ENCODE measurements around the gene KCNJ12.

The KCNJ12 gene

GRCh38 chr17:21363776-21364642, 12.1 kb upstream of the KCNJ12 start:
- DNase-seq = no peak
- no peaks in the 10 kb centered on the region for H3K36me3 ChIP-seq (ENCODE audit: control insufficient read depth, insufficient read depth, low read length)
- H3K4me1 ChIP-seq (ENCODE audit: control insufficient read depth, insufficient read depth, low read length, poor library complexity, severe bottlenecking) = no peaks in the 10 kb centered on the region
- no peaks in the 10 kb centered on the region for H3K27me3 ChIP-seq (replicated peaks; ENCODE audit: control insufficient read depth, insufficient read depth, low read length, poor library complexity, severe bottlenecking)
- no peak overlapping the region for H3K4me3 ChIP-seq (ENCODE audit: insufficient read depth, low read depth, low read length, poor library complexity, severe bottlenecking)
- no peak overlapping the region for H3K27ac ChIP-seq (ENCODE audit: insufficient read depth, low read length, poor library complexity, severe bottlenecking)
- H3K9me3 ChIP-seq (ENCODE audit: control insufficient read depth, low read length) = no peaks in the 10 kb centered on the region

- no peak overlapping the region for H3K27ac ChIP-seq (ENCODE audit: insufficient read depth, low read length, poor library complexity, severe bottlenecking)
- no peaks in the 10 kb centered on the region for H3K9me3 ChIP-seq (ENCODE audit: control insufficient read depth, low read length)
- DNase-seq = no peak
Observed at GRCh38 chr17:21365016-21365415, 11.1 kb upstream of the KCNJ12 start.

GRCh38 chr17:21368545-21369246, 7.5 kb upstream of the KCNJ12 start:
- Histone ChIP-seq H3K9me3 (ENCODE audit: control insufficient read depth, low read length) (no peaks in the 10 kb centered on the region), H3K36me3 (ENCODE audit: control insufficient read depth, insufficient read depth, low read length) (no peaks in the 10 kb centered on the region), H3K27me3 (replicated peaks; ENCODE audit: control insufficient read depth, insufficient read depth, low read length, poor library complexity, severe bottlenecking) (no peaks in the 10 kb centered on the region), H3K4me1 (ENCODE audit: control insufficient read depth, insufficient read depth, low read length, poor library complexity, severe bottlenecking) (no peaks in the 10 kb centered on the region), H3K4me3 (ENCODE audit: insufficient read depth, low read depth, low read length, poor library complexity, severe bottlenecking) (no peak overlapping the region), H3K27ac (ENCODE audit: insufficient read depth, low read length, poor library complexity, severe bottlenecking) (no peak overlapping the region)
- DNase-seq = no peak

More at GRCh38 chr17:21365016-21365415, 11.1 kb upstream of the KCNJ12 start:
- Histone ChIP-seq H3K4me1 (ENCODE audit: control insufficient read depth, insufficient read depth, low read length, poor library complexity, severe bottlenecking) (no peaks in the 10 kb centered on the region), H3K4me3 (ENCODE audit: insufficient read depth, low read depth, low read length, poor library complexity, severe bottlenecking) (no peak overlapping the region), H3K36me3 (ENCODE audit: control insufficient read depth, insufficient read depth, low read length) (no peaks in the 10 kb centered on the region), H3K27me3 (replicated peaks; ENCODE audit: control insufficient read depth, insufficient read depth, low read length, poor library complexity, severe bottlenecking) (no peaks in the 10 kb centered on the region)

GRCh38 chr17:21369395-21369794, 6.8 kb upstream of the KCNJ12 start:
- Histone ChIP-seq H3K4me3 (ENCODE audit: insufficient read depth, low read depth, low read length, poor library complexity, severe bottlenecking) (no peak overlapping the region), H3K27ac (ENCODE audit: insufficient read depth, low read length, poor library complexity, severe bottlenecking) (no peak overlapping the region), H3K4me1 (ENCODE audit: control insufficient read depth, insufficient read depth, low read length, poor library complexity, severe bottlenecking) (no peaks in the 10 kb centered on the region), H3K27me3 (replicated peaks; ENCODE audit: control insufficient read depth, insufficient read depth, low read length, poor library complexity, severe bottlenecking) (no peaks in the 10 kb centered on the region), H3K9me3 (ENCODE audit: control insufficient read depth, low read length) (no peaks in the 10 kb centered on the region), H3K36me3 (ENCODE audit: control insufficient read depth, insufficient read depth, low read length) (no peaks in the 10 kb centered on the region)
- no peak for DNase-seq

DNA sequence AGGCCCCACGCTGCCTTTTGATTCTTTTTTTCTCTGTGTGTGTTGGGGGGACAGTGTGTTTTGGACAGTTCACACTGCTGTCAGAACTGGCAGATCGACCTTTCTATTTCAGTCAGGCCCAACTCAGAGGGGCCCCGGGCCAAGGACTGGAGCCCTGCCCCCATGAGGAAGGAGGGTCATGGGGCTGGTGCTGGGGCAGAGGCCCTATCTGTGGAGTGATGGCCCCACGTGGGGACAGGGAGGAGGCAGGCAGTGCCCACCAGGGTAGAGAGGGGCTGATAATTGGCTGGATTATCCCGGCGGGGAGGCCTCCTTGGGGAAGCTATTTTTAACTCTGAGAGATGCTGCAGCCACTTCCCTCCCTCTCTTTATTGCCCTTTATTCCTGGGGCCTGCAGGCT, 5.7 kb upstream of the KCNJ12 start:
- Histone ChIP-seq H3K36me3 (ENCODE audit: control insufficient read depth, insufficient read depth, low read length) (no peaks in the 10 kb centered on the region), H3K4me1 (ENCODE audit: control insufficient read depth, insufficient read depth, low read length, poor library complexity, severe bottlenecking) (no peaks in the 10 kb centered on the region), H3K27me3 (replicated peaks; ENCODE audit: control insufficient read depth, insufficient read depth, low read length, poor library complexity, severe bottlenecking) (no peaks in the 10 kb centered on the region), H3K9me3 (ENCODE audit: control insufficient read depth, low read length) (no peaks in the 10 kb centered on the region), H3K4me3 (ENCODE audit: insufficient read depth, low read depth, low read length, poor library complexity, severe bottlenecking) (no peak overlapping the region), H3K27ac (ENCODE audit: insufficient read depth, low read length, poor library complexity, severe bottlenecking) (no peak overlapping the region)
- DNase-seq = no peak

DNA sequence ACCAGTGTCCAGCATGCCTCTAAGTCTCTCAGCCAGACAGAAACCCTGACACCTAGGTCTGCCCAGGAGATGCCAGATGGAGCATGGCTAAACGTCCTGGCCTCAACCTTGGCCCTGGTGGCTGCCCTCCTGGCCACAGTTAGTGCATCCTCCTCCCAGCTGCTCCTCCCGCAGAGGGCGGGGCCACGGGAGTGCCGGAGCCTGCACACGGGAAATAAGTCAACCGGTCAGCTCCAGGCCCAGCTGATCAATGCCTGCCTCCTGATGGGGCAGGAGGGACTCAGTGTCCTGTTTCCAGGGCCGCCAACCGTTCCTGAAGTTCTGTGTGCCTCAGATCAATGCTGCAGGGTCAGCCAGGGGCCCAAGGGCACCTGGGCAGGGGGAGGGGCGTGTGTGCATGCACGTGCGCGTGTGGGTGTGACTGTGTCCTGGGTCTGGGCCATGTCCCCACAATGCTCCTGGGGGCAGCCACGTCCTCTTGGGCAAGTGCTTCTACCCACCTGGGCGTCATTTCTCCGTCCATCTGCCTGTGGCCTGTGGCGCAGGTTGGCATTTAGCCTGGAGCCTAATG, 4.6 kb upstream of the KCNJ12 start:
- Histone ChIP-seq H3K27ac (ENCODE audit: insufficient read depth, low read length, poor library complexity, severe bottlenecking) (no peak overlapping the region), H3K27me3 (replicated peaks; ENCODE audit: control insufficient read depth, insufficient read depth, low read length, poor library complexity, severe bottlenecking) (no peaks in the 10 kb centered on the region)

GRCh38 chr17:21372256-21372954, 3.8 kb upstream of the KCNJ12 start:
- Histone ChIP-seq H3K27ac (ENCODE audit: insufficient read depth, low read length, poor library complexity, severe bottlenecking) (no peak overlapping the region), H3K4me3 (ENCODE audit: insufficient read depth, low read depth, low read length, poor library complexity, severe bottlenecking) (no peak overlapping the region), H3K4me1 (ENCODE audit: control insufficient read depth, insufficient read depth, low read length, poor library complexity, severe bottlenecking) (peaks cover 6% of the 10 kb centered on the region), H3K27me3 (replicated peaks; ENCODE audit: control insufficient read depth, insufficient read depth, low read length, poor library complexity, severe bottlenecking) (no peaks in the 10 kb centered on the region), H3K36me3 (ENCODE audit: control insufficient read depth, insufficient read depth, low read length) (no peaks in the 10 kb centered on the region), H3K9me3 (ENCODE audit: control insufficient read depth, low read length) (no peaks in the 10 kb centered on the region)
- no peak for DNase-seq

More for the DNA sequence above, 4.6 kb upstream of the KCNJ12 start:
- DNase-seq = no peak
- H3K36me3 ChIP-seq (ENCODE audit: control insufficient read depth, insufficient read depth, low read length) = no peaks in the 10 kb centered on the region
- H3K4me3 ChIP-seq (ENCODE audit: insufficient read depth, low read depth, low read length, poor library complexity, severe bottlenecking) = no peak overlapping the region
- no peaks in the 10 kb centered on the region for H3K9me3 ChIP-seq (ENCODE audit: control insufficient read depth, low read length)
- H3K4me1 ChIP-seq (ENCODE audit: control insufficient read depth, insufficient read depth, low read length, poor library complexity, severe bottlenecking) = no peaks in the 10 kb centered on the region

DNA sequence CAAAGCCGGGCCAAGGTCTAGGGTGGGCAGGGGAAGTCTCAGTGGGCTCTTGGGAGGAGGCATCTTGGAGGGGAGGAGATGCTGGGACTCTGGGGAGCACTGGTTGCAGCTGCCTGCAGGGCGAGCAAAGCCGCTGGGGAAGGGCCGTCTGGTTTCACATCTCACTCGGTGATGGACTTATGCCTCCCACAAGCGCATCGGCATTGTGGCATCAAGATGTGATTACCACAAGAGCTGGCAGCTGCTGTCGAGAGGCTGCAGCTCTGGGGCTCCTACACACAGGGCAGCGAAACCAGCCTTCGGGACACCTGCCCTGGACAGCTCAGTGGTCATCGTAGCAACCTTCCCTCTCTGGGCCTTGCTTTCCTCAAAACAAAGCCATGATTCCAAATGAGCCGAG, 3.1 kb upstream of the KCNJ12 start:
- Histone ChIP-seq H3K4me1 (ENCODE audit: control insufficient read depth, insufficient read depth, low read length, poor library complexity, severe bottlenecking) (peaks cover 10% of the 10 kb centered on the region), H3K27me3 (replicated peaks; ENCODE audit: control insufficient read depth, insufficient read depth, low read length, poor library complexity, severe bottlenecking) (no peaks in the 10 kb centered on the region)
- no peak for DNase-seq

DNA sequence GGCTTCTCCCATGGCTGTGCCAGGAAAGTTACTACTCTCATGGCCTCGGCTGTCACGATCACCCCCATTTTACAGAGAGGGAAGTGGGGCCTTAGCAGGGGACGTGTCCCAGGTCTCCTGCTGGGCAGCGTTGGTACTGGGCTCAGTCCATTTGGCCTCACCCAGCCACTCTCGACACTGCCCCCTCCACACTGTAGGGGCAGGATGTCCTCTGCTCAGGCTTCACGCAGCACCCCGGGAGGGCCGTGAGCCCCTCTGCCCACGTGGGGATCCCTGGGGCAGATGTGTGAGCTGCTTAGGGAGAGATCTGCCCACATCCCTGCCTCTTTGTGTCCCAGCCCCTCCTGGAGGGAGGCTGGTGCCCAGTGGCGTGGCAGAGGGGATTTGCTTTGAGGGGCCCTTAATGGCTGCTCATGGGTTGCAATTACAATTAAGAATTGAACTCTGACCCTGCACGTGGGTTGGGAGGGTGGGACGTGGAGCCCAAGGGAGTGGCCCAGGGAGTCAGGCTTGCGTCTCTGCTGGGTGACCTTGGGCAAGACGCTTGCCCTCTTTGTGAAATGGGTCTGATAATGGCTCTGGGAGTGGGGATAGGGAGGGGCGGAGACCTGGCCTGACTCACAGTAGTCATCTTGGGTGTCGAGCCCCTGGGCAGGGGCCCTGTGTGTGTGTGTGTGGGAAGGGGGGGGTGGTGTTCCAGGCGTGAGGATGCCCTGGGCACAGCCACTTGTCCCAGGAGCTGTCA, 2.3 kb upstream of the KCNJ12 start:
- Histone ChIP-seq H3K9me3 (ENCODE audit: control insufficient read depth, low read length) (no peaks in the 10 kb centered on the region), H3K36me3 (ENCODE audit: control insufficient read depth, insufficient read depth, low read length) (no peaks in the 10 kb centered on the region), H3K4me1 (ENCODE audit: control insufficient read depth, insufficient read depth, low read length, poor library complexity, severe bottlenecking) (peaks cover 11% of the 10 kb centered on the region), H3K27me3 (replicated peaks; ENCODE audit: control insufficient read depth, insufficient read depth, low read length, poor library complexity, severe bottlenecking) (no peaks in the 10 kb centered on the region), H3K4me3 (ENCODE audit: insufficient read depth, low read depth, low read length, poor library complexity, severe bottlenecking) (no peak overlapping the region), H3K27ac (ENCODE audit: insufficient read depth, low read length, poor library complexity, severe bottlenecking) (no peak overlapping the region)
- DNase-seq = no peak

More for the DNA sequence above, 3.1 kb upstream of the KCNJ12 start:
- no peak overlapping the region for H3K27ac ChIP-seq (ENCODE audit: insufficient read depth, low read length, poor library complexity, severe bottlenecking)
- no peaks in the 10 kb centered on the region for H3K9me3 ChIP-seq (ENCODE audit: control insufficient read depth, low read length)
- no peak overlapping the region for H3K4me3 ChIP-seq (ENCODE audit: insufficient read depth, low read depth, low read length, poor library complexity, severe bottlenecking)
- H3K36me3 ChIP-seq (ENCODE audit: control insufficient read depth, insufficient read depth, low read length) = no peaks in the 10 kb centered on the region

All from effector memory CD4-positive, alpha-beta T cell (primary cell).